Cardiac ventricle fibroblast (primary cell): ENCODE data around the gene EN2. TPM values are rescaled to one million over a fixed set of nuclear protein-coding genes. Genes with fewer than 3 reads are reported as not detected.

ENCODE experiments used
- total RNA-seq: library from RNA; depleted of rRNA; stranded (reverse); fragments of >200 nt; gene quantifications from 2 replicates; pipeline ENCODE4 v1.2.3, GENCODE V29; 2015

Gene EN2
- total RNA-seq, result 0.37 TPM in 1 of 2 replicates, not detected in the other

GRCh38 chr7:155458111-155458877, at the start of gene EN2:
Gene EN2 (plus strand): TSS chr7:155458129. CDS start chr7:155458378, 249 bp downstream.

Other genes starting within 250 kb of the EN2 start
- gene INSIG1, start 160.3 kb upstream of the EN2 start, total RNA-seq, result 84.2 and 95.4 TPM in 2 replicates
- not detected in 2 replicates for gene CNPY1, start 88.4 kb downstream of the EN2 start, total RNA-seq
- 17.7 and 19.6 TPM in 2 replicates for gene RBM33, start 186.5 kb downstream of the EN2 start, total RNA-seq